Measurements from ENCODE around the gene KRTAP5-6.

The KRTAP5-6 gene

DNA sequence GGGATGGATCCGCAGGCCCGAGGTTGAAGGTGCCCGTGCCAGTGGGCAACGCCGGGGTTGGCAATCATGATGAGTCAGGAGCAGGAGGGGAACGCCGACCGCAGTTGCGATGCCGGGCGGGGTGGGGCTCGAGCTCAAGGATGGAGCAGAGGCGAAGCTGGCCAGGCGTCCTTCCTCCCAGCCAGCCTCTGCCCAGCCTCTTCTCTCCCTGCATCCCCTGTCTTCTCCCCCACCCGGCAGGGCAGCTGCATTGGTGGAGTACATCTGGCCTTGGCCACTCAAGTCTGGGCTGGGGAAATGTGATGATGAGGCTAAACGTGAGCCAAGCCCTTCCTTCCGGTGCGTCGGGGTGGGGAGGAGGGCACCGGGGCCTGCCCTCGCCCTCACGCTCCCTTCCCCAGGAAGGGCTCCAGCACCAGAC is 49.5 kb downstream of the KRTAP5-6 start:
- Histone ChIP-seq H3K4me3 (ENCODE audit: low read length in 2 of 2) (no peak overlapping the region), H3K27me3 (ENCODE audit: control insufficient read depth in 1 of 2, insufficient read depth in 2 of 2, low read length in 2 of 2) (peaks cover 13 to 21% of the 10 kb centered on the region in 2 donors), H3K27ac (ENCODE audit: low read length) (no peak overlapping the region), H3K4me1 (ENCODE audit: control insufficient read depth, insufficient read depth, low read length) (peaks cover 24% of the 10 kb centered on the region), H3K9me3 (ENCODE audit: control insufficient read depth in 2 of 2, low read length in 2 of 2) (no peaks in the 10 kb centered on the region), H3K9ac (ENCODE audit: low read length in 2 of 2) (no peak overlapping the region), H3K36me3 (ENCODE audit: control insufficient read depth in 2 of 2, insufficient read depth in 2 of 2, low read length in 2 of 2) (no peaks in the 10 kb centered on the region)

- no peak overlapping the region for H3K4me3 ChIP-seq (ENCODE audit: low read length in 2 of 2)
- no peak overlapping the region for H3K27ac ChIP-seq (ENCODE audit: low read length)
- H3K9ac ChIP-seq (ENCODE audit: low read length in 2 of 2): no peak overlapping the region
- peaks cover 13 to 21% of the 10 kb centered on the region in 2 donors for H3K27me3 ChIP-seq (ENCODE audit: control insufficient read depth in 1 of 2, insufficient read depth in 2 of 2, low read length in 2 of 2)
- peaks cover 24% of the 10 kb centered on the region for H3K4me1 ChIP-seq (ENCODE audit: control insufficient read depth, insufficient read depth, low read length)
- no peaks in the 10 kb centered on the region for H3K9me3 ChIP-seq (ENCODE audit: control insufficient read depth in 2 of 2, low read length in 2 of 2)
- H3K36me3 ChIP-seq (ENCODE audit: control insufficient read depth in 2 of 2, insufficient read depth in 2 of 2, low read length in 2 of 2): no peaks in the 10 kb centered on the region
Measured at GRCh38 chr11:1746956-1747752, 50.2 kb downstream of the KRTAP5-6 start.
